ENCODE measurements around the gene PDE2A.

PDE2A gene

GRCh38 chr11:72613977-72614376 is 60.2 kb downstream of the PDE2A start:
- no peak overlapping the region for H3K4me3 ChIP-seq (ENCODE audit: low read depth, low read length)
- TF ChIP-seq CTCF (IDR thresholded peaks at IDR 0.05; ENCODE audit: low read depth, low read length), result no peak
- in situ Hi-C loops (cut with HindIII; ENCODE audit: low sequenced_read_pairs), result no loop called here
- no peak for DNase-seq (ENCODE audit: low read depth, low spot score)

- in situ Hi-C loops (cut with HindIII; ENCODE audit: low sequenced_read_pairs), result no loop called here
- DNase-seq (ENCODE audit: low read depth, low spot score), result no peak
- no peak for TF ChIP-seq CTCF (IDR thresholded peaks at IDR 0.05; ENCODE audit: low read depth, low read length)
- H3K4me3 ChIP-seq (ENCODE audit: low read depth, low read length), result no peak overlapping the region
These were observed 60.8 kb downstream of the PDE2A start for GRCh38 chr11:72613450-72613849.

GRCh38 chr11:72609476-72609875 is 64.7 kb downstream of the PDE2A start:
- TF ChIP-seq CTCF (IDR thresholded peaks at IDR 0.05; ENCODE audit: low read depth, low read length), result no peak
- no peak for DNase-seq (ENCODE audit: low read depth, low spot score)
- in situ Hi-C loops (cut with HindIII; ENCODE audit: low sequenced_read_pairs), result no loop called here
- no peak overlapping the region for H3K4me3 ChIP-seq (ENCODE audit: low read depth, low read length)

GRCh38 chr11:72609045-72609444 is 65.2 kb downstream of the PDE2A start:
- H3K4me3 ChIP-seq (ENCODE audit: low read depth, low read length), result no peak overlapping the region
- peak; percentile 65 for TF ChIP-seq CTCF (IDR thresholded peaks at IDR 0.05; ENCODE audit: low read depth, low read length)
- in situ Hi-C loops (cut with HindIII; ENCODE audit: low sequenced_read_pairs), result no loop called here
- DNase-seq (ENCODE audit: low read depth, low spot score), result no peak

- DNase-seq (ENCODE audit: low read depth, low spot score), result no peak
- in situ Hi-C loops (cut with HindIII; ENCODE audit: low sequenced_read_pairs), result no loop called here
- no peak for TF ChIP-seq CTCF (IDR thresholded peaks at IDR 0.05; ENCODE audit: low read depth, low read length)
- no peak overlapping the region for H3K4me3 ChIP-seq (ENCODE audit: low read depth, low read length)
These were observed 66.7 kb downstream of the PDE2A start for GRCh38 chr11:72607496-72607895.

GRCh38 chr11:72606748-72607468 is 67.3 kb downstream of the PDE2A start:
- in situ Hi-C loops (cut with HindIII; ENCODE audit: low sequenced_read_pairs), result no loop called here
- DNase-seq (ENCODE audit: low read depth, low spot score), result no peak
- TF ChIP-seq CTCF (IDR thresholded peaks at IDR 0.05; ENCODE audit: low read depth, low read length), result no peak
- no peak overlapping the region for H3K4me3 ChIP-seq (ENCODE audit: low read depth, low read length)

Measured in astrocyte of the spinal cord (primary cell).